Gastrocnemius medialis (tissue), 4 donors: ENCODE results near the gene TBC1D23.

Experiments
- CTCF ChIP-seq, 5 experiments: fragments of 450-650 bp in 3 of 5; fragments of 200-600 bp in 2 of 5; sonication (generic) in 2 of 5; IDR thresholded peaks in 4 of 5; conservative IDR thresholded peaks in 1 of 5; 1 replicate in 4 of 5; 2 replicates in 1 of 5; pipeline ENCODE4 v1.5.1; 2016 to 2019; ENCODE audit warnings: antibody characterized with exemption in 5 of 5, mild to moderate bottlenecking in 3 of 5, moderate library complexity in 3 of 5
- POLR2A ChIP-seq, 2 donors: fragments of 450-650 bp; IDR thresholded peaks; one replicate each; pipeline ENCODE4 v1.6.1; 2017; ENCODE audit warnings: antibody characterized with exemption in 2 of 2, mild to moderate bottlenecking in 2 of 2, moderate library complexity in 2 of 2

- TF ChIP-seq CTCF (IDR thresholded peaks at IDR 0.05 in 4 of 5, conservative IDR thresholded peaks at IDR 0.05 in 1 of 5) (no peak), POLR2A (IDR thresholded peaks at IDR 0.05) (no peak)
These were observed 10.7 kb downstream of the TBC1D23 start for GRCh38 chr3:100271522-100271921.
